Astrocyte (in vitro differentiated cells and primary cell): Measurements from ENCODE around the gene ETV5. TPM values are rescaled to one million over a fixed set of nuclear protein-coding genes. Genes with fewer than 3 reads are reported as not detected.

Experiments
- DNase-seq: peaks from one replicate; pipeline ENCODE4 v3.0.0-alpha.2; 2010; ENCODE audit warnings: low read depth
- FAIRE-seq: peaks from 2 replicates; lab custom pipeline; 2011; peaks lifted over from hg19 to GRCh38; lab: Jason Lieb, UNC
- H2AFZ ChIP-seq: 2 replicates; pipeline ENCODE4 v1.6.0; 2012; ENCODE audit warnings: low read depth, low read length, inconsistent platforms
- H3K27ac ChIP-seq: 2 replicates; pipeline ENCODE4 v1.5.1; 2011; ENCODE audit warnings: low read depth, low read length, inconsistent platforms
- H3K27me3 ChIP-seq: 2 replicates; pipeline ENCODE4 v1.6.0; 2011; ENCODE audit warnings: low read length, inconsistent platforms; ENCODE audit not compliant: insufficient read depth
- H3K36me3 ChIP-seq: 2 replicates; pipeline ENCODE4 v1.5.1; 2011; ENCODE audit warnings: low read length, inconsistent platforms; ENCODE audit not compliant: insufficient read depth
- H3K4me1 ChIP-seq: 2 replicates; pipeline ENCODE4 v1.5.1; 2011; ENCODE audit warnings: low read length, inconsistent platforms; ENCODE audit not compliant: insufficient read depth
- H3K4me2 ChIP-seq: 2 replicates; pipeline ENCODE4 v1.6.0; 2012; ENCODE audit warnings: low read length, inconsistent platforms
- H3K4me3 ChIP-seq: 2 replicates; pipeline ENCODE4 v1.5.1; 2011; ENCODE audit warnings: low read depth, mild to moderate bottlenecking, low read length, inconsistent platforms; ENCODE audit not compliant: insufficient read depth
- H3K79me2 ChIP-seq: 2 replicates; pipeline ENCODE4 v1.6.0; 2012; ENCODE audit warnings: mild to moderate bottlenecking, low read length, inconsistent platforms; ENCODE audit not compliant: insufficient read depth
- H3K9ac ChIP-seq: 2 replicates; pipeline ENCODE4 v1.6.0; 2012; ENCODE audit warnings: mild to moderate bottlenecking, low read length, inconsistent platforms
- H3K9me3 ChIP-seq: 2 replicates; pipeline ENCODE4 v1.5.1; 2012; ENCODE audit warnings: low read depth, mild to moderate bottlenecking, low read length, inconsistent platforms; ENCODE audit not compliant: insufficient read depth
- H4K20me1 ChIP-seq: 2 replicates; pipeline ENCODE4 v1.6.0; 2012; ENCODE audit warnings: low read length, inconsistent platforms; ENCODE audit not compliant: insufficient read depth
- H3K27ac Mint-ChIP-seq: one replicate; pipeline ENCODE4 v1.8.0; 2021; ENCODE audit warnings: mild to moderate bottlenecking, mixed read lengths; ENCODE audit not compliant: unreplicated experiment
- H3K27me3 Mint-ChIP-seq: one replicate; pipeline ENCODE4 v1.8.0; 2021; ENCODE audit warnings: low read depth, mixed read lengths; ENCODE audit not compliant: unreplicated experiment
- H3K36me3 Mint-ChIP-seq: one replicate; pipeline ENCODE4 v1.8.0; 2021; ENCODE audit warnings: low read depth, mixed read lengths; ENCODE audit not compliant: unreplicated experiment
- H3K4me1 Mint-ChIP-seq: one replicate; pipeline ENCODE4 v1.8.0; 2021; ENCODE audit warnings: low read depth, mixed read lengths; ENCODE audit not compliant: unreplicated experiment
- H3K4me3 Mint-ChIP-seq: one replicate; pipeline ENCODE4 v1.8.0; 2021; ENCODE audit warnings: mild to moderate bottlenecking, moderate library complexity, mixed read lengths; ENCODE audit not compliant: unreplicated experiment
- H3K9me3 Mint-ChIP-seq: one replicate; pipeline ENCODE4 v1.8.0; 2021; ENCODE audit warnings: mild to moderate bottlenecking, mixed read lengths; ENCODE audit not compliant: unreplicated experiment
- EZH2 ChIP-seq: IDR thresholded peaks from 2 replicates; pipeline ENCODE4 v1.6.1; 2012; ENCODE audit warnings: mild to moderate bottlenecking, low read length, inconsistent platforms; ENCODE audit not compliant: insufficient read depth
- total RNA-seq: library from RNA; stranded (reverse); gene quantifications from 2 replicates; pipeline ENCODE4 v1.2.1, GENCODE V29; 2021
- TF ChIP-seq, protein P1 (sequence below): IDR thresholded peaks from 2 replicates; pipeline ENCODE4 v1.5.1; 2011; ENCODE audit warnings: low read depth, mild to moderate bottlenecking, inconsistent platforms, low read length, moderate library complexity; ENCODE audit not compliant: insufficient read depth

Gene ETV5
- total RNA-seq, 1 donor from 2014 or later, result 55.3 TPM

DNA sequence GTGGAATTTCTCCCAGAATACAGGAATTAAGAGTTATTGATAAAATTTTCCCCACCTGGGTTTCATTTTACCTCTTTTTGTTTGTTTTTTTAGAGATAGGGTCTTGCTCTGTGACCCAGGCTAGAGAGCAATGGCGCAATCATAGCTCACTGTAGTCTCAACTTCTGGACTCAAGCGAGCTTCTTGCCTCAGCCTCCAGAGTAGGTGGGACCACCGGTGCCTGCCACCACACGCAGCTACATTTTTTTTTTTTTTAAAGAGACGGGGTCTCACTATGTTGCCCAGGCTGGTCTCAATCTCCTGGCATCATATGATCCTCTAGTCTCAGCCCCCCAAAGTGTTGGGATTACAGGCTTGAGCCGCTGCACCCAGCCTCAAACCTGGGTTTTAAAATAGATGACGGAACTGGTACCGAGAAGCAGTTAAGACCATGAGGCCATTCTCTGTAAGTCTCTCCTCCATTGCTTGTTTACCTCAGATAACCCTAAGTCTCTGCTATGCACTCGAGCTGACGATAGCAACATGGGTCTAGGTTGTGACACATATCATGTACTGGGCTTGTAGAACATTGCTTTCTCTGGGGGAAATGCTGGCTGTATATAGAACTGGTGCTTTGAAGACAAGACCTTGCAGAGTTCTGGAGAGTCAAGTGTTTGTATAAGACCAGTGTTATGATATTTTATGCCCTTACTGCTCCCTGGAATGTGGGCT, 16.4 kb downstream of the ETV5 start:
- peaks cover 21% of the 10 kb centered on the region for H3K4me1 Mint-ChIP-seq
- no peak overlapping the region for H3K27ac Mint-ChIP-seq
- Histone ChIP-seq H3K27me3 (no peaks in the 10 kb centered on the region), H3K9ac (no peak overlapping the region), H2AFZ (no peak overlapping the region), H3K27ac (no peak overlapping the region), H4K20me1 (peaks cover 17% of the 10 kb centered on the region), H3K79me2 (no peaks in the 10 kb centered on the region), H3K36me3 (peaks cover 13% of the 10 kb centered on the region), H3K9me3 (no peaks in the 10 kb centered on the region), H3K4me2 (no peak overlapping the region), H3K4me3 (no peak overlapping the region), H3K4me1 (peaks cover 4% of the 10 kb centered on the region)
- no peak for DNase-seq
- TF ChIP-seq, protein P1, sequence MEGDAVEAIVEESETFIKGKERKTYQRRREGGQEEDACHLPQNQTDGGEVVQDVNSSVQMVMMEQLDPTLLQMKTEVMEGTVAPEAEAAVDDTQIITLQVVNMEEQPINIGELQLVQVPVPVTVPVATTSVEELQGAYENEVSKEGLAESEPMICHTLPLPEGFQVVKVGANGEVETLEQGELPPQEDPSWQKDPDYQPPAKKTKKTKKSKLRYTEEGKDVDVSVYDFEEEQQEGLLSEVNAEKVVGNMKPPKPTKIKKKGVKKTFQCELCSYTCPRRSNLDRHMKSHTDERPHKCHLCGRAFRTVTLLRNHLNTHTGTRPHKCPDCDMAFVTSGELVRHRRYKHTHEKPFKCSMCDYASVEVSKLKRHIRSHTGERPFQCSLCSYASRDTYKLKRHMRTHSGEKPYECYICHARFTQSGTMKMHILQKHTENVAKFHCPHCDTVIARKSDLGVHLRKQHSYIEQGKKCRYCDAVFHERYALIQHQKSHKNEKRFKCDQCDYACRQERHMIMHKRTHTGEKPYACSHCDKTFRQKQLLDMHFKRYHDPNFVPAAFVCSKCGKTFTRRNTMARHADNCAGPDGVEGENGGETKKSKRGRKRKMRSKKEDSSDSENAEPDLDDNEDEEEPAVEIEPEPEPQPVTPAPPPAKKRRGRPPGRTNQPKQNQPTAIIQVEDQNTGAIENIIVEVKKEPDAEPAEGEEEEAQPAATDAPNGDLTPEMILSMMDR, result no peak
- TF ChIP-seq EZH2, result no peak
- no peaks in the 10 kb centered on the region for H3K27me3 Mint-ChIP-seq
- H3K4me3 Mint-ChIP-seq, result no peak overlapping the region
- peaks cover 2% of the 10 kb centered on the region for H3K9me3 Mint-ChIP-seq
- FAIRE-seq, result no peak
- H3K36me3 Mint-ChIP-seq, result peaks cover 40% of the 10 kb centered on the region

DNA sequence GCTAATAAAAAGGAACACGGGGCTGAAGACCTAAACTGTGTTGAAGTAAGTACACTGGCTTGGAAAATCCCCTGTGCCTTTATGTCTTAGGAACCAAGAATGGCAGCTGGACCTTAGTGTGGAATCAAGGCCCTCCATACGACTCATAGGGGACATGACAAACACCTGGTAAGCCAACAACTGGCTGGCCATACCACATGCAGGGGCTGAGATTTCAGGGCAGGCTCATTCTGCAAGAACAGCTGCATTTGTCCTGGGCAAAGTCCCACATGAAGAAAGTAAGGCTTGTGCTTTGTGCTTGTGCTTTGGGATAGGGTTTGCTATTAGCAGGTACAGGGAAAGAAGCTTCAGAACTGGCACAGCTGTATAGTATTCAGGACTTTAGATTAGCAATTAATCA, 18.0 kb downstream of the ETV5 start:
- Histone ChIP-seq H3K27me3 (no peaks in the 10 kb centered on the region), H3K9ac (no peak overlapping the region), H3K36me3 (peaks cover 13% of the 10 kb centered on the region), H3K4me3 (no peak overlapping the region), H3K79me2 (no peaks in the 10 kb centered on the region), H3K4me1 (no peaks in the 10 kb centered on the region), H4K20me1 (peaks cover 8% of the 10 kb centered on the region), H3K4me2 (no peak overlapping the region), H3K9me3 (no peaks in the 10 kb centered on the region), H3K27ac (no peak overlapping the region), H2AFZ (no peak overlapping the region)
- Mint-ChIP-seq H3K4me1 (peaks cover 6% of the 10 kb centered on the region), H3K27ac (no peak overlapping the region), H3K4me3 (no peak overlapping the region), H3K36me3 (peaks cover 48% of the 10 kb centered on the region), H3K27me3 (no peaks in the 10 kb centered on the region), H3K9me3 (peaks cover 2% of the 10 kb centered on the region)
- TF ChIP-seq, protein P1, result no peak
- TF ChIP-seq EZH2, result no peak
- DNase-seq (no peak), FAIRE-seq (no peak)

DNA sequence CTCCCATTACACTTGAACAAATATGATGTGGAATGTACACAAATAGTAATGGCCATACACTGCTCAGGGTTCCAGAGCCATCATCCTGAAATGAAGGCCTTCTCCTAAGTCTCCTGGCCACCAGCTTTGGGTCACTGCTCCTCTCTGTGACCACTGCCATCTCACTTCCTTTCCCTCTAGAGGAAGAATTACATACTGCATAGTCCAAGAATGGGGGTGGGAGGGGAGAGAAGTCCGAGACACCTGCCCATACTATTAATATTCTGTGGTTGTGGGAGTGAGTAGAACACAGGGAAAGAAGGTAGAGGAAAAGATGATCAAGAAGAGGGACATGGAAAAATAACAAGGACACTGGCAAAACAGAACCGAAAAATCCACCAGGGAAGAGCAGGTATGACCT, 20.6 kb downstream of the ETV5 start:
- TF ChIP-seq EZH2, result no peak
- TF ChIP-seq, protein P1, result no peak
- peaks cover 16% of the 10 kb centered on the region for H3K4me1 Mint-ChIP-seq
- no peak for FAIRE-seq

More for the DNA sequence above, 20.6 kb downstream of the ETV5 start:
- no peak overlapping the region for H3K27ac ChIP-seq
- Mint-ChIP-seq H3K9me3 (peaks cover 2% of the 10 kb centered on the region), H3K4me3 (no peak overlapping the region), H3K27me3 (no peaks in the 10 kb centered on the region), H3K36me3 (peaks cover 37% of the 10 kb centered on the region), H3K27ac (no peak overlapping the region)
- H2AFZ ChIP-seq, result no peak overlapping the region
- H3K27me3 ChIP-seq, result no peaks in the 10 kb centered on the region
- no peak overlapping the region for H3K9ac ChIP-seq
- no peak for DNase-seq
- no peak overlapping the region for H3K4me3 ChIP-seq
- H3K4me2 ChIP-seq, result no peak overlapping the region
- H4K20me1 ChIP-seq, result peaks cover 8% of the 10 kb centered on the region
- H3K9me3 ChIP-seq, result no peaks in the 10 kb centered on the region
- H3K4me1 ChIP-seq, result no peaks in the 10 kb centered on the region
- H3K79me2 ChIP-seq, result no peaks in the 10 kb centered on the region
- H3K36me3 ChIP-seq, result peaks cover 13% of the 10 kb centered on the region
